Thyroid gland (tissue), 4 donors: ENCODE data around the gene PRRT1B.

Experiments
- CTCF ChIP-seq, 6 experiments: fragments of 200-600 bp in 3 of 6; fragments of 450-650 bp in 3 of 6; sonication (generic) in 3 of 6; IDR thresholded peaks; one replicate each; pipeline ENCODE4 v1.5.1; 2016 to 2019; ENCODE audit warnings: antibody characterized with exemption in 6 of 6, mild to moderate bottlenecking in 2 of 6, inconsistent platforms in 1 of 6, moderate library complexity in 1 of 6
- POLR2A ChIP-seq, 2 donors: fragments of 450-650 bp; IDR thresholded peaks; one replicate each; pipeline ENCODE4 v1.6.1; 2017; ENCODE audit warnings: antibody characterized with exemption in 2 of 2, mild to moderate bottlenecking in 2 of 2, moderate library complexity in 1 of 2

GRCh38 chr9:131605770-131606590, 60.7 kb downstream of the PRRT1B start:
- TF ChIP-seq CTCF (IDR thresholded peaks at IDR 0.05) (no peak), POLR2A (IDR thresholded peaks at IDR 0.05) (no peak)
